DMS79 treated with DMSO at 0.1 percent for 48 hours (cell line): Measurements from ENCODE around the gene ZNF683.

ENCODE experiments used
- DNase-seq: peaks from one replicate; lab custom pipeline; 2025; lab: John Stamatoyannopoulos, UW

The ZNF683 gene

GRCh38 chr1:26358411-26359384, 13.9 kb downstream of the ZNF683 start:
- no peak for DNase-seq

- DNase-seq: no peak
Observed at GRCh38 chr1:26357121-26357602, 15.4 kb downstream of the ZNF683 start.

DNA sequence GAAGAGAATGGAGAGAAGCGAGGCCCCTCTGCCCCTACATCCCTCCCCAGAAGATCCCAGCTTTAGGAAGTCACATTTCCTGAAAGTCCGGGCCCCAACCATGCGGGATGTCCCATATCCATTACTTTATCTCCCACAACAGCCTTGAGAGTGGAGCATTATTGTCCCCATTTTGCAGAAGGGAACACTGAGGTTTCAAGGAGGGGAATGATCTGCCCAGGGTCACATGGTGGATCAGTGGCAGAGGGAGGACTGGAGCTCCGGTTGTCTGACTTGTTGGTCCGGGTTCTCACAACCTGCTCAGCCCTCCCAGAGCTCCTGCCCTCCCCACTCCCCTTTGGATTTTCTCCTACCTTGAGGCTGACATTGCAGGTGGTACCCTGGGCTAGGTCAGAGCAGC, 16.4 kb downstream of the ZNF683 start:
- no peak for DNase-seq

DNA sequence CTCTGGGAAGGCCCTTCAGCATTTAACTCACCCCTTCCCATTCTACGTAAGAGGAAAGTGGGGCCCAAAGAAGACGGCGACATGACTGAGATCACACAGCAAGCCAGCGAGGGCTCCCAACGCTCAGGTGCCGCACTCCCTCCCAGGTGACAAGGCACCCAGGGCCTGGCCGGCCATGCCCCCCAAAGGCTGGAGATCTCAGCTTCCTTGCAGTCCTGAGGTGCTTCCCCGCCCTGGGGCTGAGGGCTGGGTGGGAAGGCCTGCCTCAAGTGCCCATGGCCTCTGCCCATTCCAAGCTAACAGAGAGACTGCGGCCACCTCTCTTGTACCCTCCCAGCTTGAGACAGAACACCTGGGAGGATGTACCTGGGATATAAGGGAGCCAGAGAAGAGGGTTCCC, 17.6 kb downstream of the ZNF683 start:
- DNase-seq: no peak

DNA sequence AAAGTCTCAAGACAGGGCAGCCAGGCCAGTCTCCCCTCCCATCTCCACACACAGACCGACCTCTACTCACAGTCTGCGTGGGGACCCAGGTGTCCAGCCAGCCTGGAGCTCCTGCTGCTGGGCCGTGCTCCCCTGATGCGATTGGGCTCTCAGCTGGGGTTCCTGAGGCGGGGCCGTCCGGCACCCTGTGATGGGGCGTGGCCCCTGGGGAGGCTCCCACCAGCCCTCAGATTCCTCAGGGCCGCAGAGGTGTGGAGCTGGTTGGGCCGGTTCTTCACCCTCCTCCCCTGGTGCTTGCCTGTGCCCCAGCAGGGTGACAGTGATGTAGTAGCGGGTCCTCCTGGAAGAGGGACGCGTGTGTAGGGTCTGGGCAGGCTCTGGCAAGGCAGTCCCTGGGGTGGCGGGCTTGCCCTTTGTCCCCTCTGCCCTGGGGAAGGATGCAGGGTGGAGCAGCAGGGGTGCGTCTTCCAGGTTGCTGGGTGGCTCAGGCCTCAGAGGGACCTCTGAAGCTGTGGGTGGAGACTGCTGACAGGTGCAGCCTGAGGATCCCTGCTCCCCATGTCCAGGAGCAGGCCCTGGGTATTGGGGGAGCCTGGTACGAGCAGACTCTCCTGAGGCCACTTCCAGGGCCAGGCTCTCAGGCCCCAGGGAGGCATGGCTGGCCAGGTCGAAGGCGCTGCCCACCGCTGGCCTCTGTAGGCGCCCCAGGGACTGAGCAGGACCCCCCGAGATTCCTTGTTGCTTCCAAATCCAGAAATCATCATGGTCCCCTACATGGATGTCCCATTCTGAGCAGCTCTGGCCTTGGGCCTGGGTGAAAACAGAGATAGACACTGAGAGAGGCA, 18.4 kb downstream of the ZNF683 start, which contains the start of gene CRYBG2:
TSS of gene CRYBG2 (minus strand) at position 155 of the 845 bp plus-strand sequence. CDS start 7,473 bp downstream, outside the sequence.
- no peak for DNase-seq

- DNase-seq: no peak
Observed at GRCh38 chr1:26353210-26353859, 19.2 kb downstream of the ZNF683 start.

DNA sequence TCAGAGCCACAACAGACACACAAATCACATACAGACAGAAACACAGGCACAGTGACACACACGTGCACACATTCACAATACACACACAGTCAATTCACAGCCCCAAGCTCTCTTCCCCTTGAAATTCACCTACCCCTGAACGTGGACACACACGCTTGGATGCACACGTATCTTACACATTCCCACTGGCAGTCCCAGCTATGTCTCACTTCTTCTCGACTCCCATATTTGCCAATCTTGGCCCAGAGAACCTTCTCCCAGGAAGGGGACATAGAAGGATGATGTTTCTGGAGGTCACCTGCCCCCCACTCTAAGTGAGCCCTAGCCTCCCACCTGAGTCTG, 20.2 kb downstream of the ZNF683 start:
- no peak for DNase-seq

DNA sequence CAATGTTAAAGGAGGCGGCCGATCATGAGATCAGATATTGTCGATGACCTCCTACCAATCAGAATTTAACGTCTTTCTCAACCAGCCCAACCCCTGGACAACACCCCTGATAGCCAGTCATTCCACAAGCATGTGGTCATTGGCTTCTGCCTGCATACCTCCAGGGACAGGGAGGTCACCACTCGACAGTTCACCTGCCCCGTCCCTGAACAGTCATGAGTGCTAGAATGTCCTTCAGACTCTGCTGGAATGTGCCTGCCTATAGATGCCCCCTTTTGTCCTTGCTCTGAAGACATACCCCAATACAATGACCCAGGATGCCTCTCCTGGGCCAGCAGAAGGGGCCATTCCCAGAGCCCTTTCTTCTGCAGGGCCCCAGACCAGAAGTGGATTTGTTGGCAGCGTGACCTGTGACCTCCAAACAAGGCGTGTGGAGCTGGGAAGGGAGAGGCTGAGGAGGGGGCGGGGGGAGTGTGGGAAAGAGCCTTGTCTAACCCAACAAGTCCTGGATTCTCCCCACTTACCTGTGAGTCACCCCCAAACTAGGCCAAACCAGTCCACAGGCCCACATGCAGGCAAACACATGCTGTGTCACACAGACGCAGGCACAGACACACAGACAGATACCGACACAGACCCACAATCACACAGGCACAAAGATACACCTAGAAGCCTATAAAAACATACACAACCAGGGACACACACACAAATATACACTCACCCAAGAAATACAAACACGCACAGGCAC, 20.8 kb downstream of the ZNF683 start:
- DNase-seq: no peak

GRCh38 chr1:26350701-26351589, 21.6 kb downstream of the ZNF683 start:
- DNase-seq: no peak

DNA sequence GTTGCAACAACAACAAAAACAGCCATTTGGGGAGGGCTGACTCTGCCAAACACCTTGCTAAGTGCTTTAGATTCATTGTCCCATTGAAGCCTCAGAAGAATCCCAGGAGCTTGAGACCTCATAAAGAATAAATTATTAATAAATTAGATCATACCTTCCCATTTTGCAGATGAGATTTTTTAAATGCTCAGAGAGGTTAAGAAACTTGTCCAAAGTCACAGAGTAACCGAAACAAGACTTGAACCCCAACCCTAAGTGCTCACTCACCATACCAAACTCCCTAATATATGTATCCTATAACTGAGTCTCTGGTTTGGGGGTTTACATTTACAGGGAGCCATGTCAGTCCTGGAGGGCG, 22.2 kb downstream of the ZNF683 start:
- DNase-seq: no peak

DNA sequence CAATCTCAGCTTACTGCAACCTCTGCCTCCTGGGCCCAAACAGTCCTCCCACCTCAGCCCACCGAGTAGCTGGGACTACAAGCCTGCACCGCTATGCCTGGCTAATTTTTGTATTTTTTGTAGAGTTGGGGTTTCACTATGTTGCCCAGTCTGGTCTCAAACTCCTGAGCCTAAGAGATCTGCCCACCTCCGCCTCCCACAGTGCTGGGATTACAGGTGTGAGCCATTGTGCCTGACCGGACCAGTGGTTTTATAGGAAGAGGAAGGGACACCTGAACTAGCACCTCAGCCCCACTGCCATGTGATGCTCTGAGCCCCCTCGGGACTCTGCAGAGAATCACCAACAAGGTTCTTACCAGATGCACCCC, 22.7 kb downstream of the ZNF683 start:
- DNase-seq: no peak

DNA sequence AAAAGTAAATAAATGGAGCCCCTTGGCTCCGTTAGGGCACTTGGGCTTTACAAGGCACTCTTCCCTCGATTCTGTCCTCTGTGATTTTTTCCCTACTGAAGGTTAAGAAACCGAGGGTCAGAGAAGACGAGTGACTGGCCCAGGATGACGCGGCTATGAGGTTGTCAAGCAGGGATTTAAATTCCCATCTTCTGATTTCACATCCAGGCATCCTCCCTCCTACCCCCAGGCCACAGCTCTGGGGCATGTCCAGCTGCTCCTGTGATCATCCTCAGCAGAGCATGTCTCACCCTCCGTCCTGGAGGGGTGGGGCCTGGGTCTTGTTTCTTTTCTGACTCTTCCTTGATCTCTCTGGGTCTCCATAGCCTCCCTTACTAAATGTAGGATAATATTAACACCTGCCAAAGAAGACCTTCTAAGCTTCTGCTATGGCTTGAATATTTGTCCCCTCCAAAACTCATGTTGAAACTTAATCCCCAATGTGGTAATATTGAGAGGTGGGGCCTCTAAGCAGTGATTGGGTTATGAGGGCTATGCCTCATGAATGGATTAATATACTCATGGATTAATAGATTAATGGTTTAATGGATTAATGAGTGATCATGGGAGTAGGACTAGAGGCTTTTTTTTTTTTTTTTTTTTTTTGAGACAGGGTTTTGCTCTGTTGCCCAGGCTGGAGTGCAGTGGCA, 23.2 kb downstream of the ZNF683 start:
- no peak for DNase-seq

GRCh38 chr1:26346274-26347033, 26.1 kb downstream of the ZNF683 start:
- no peak for DNase-seq

DNA sequence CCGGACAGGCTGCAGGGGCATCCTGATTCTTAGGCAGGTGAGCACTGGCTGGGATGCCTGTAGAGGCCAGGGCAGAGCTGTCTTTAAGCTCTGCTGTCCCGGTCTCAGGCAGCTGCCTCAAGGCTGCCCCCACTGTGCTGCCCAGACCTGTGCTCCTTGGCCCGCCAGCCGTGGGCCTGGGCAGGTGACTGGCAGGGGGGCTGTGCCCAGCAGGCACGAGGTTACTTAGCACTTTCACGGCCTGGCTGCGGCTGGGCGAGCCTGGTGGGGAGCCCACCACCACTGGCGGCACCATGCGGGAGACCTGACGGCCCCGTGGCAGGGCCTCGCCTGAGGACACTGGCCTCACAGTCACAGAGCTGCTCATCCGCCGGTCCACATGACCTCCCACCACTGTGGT, 26.8 kb downstream of the ZNF683 start:
- DNase-seq: no peak

- DNase-seq: no peak
Observed at GRCh38 chr1:26344147-26344920, 28.2 kb downstream of the ZNF683 start.

GRCh38 chr1:26340047-26340481, 32.5 kb downstream of the ZNF683 start:
- DNase-seq: no peak

DNA sequence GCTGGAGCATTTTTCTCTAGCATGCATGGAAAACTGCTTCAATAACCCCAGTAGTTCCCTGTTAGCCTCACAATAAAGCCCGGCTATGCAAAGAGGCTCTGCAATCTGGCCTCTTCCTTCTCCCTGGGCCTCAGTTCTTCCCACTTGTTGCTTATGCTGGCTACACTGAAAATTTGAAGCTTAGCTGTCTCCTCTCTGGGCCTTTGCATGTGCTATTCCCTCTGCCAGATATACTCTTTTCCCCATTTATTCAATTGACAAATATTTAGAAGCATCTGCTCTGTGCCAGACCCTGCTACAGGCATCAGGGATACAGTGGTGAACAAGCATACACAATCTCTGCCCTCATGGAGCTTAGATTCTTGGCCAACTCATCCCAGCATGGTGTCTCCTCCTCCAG, 33.9 kb downstream of the ZNF683 start:
- no peak for DNase-seq

- no peak for DNase-seq
Observed at GRCh38 chr1:26337625-26338024, 34.9 kb downstream of the ZNF683 start.

GRCh38 chr1:26337206-26337535, 35.4 kb downstream of the ZNF683 start:
- no peak for DNase-seq
